GM13976 (cell line): ENCODE measurements around the gene BRSK2.
"Not testable (repeated sequence)": the region's sequence is repeated elsewhere in the genome, so short reads cannot be mapped to it uniquely, and the experiment has no call there.

Experiments
- DNase-seq: peaks from one replicate; pipeline ENCODE4 v3.0.0; 2012; ENCODE audit warnings: low spot score
- in situ Hi-C: fragments of 300-500 bp; cut with MboI; formaldehyde crosslinking; loops from one replicate; pipeline ENCODE4 v1.12.0; 2022; ENCODE audit warnings: low sequenced_read_pairs, mixed read lengths, inconsistent platforms; ENCODE audit not compliant: unreplicated experiment
- TF ChIP-seq, protein P1 (sequence below): IDR thresholded peaks from 2 replicates; pipeline ENCODE4 v1.5.1; 2012; ENCODE audit warnings: borderline replicate concordance, mild to moderate bottlenecking; ENCODE audit not compliant: insufficient read depth; ENCODE audit errors: extremely low read depth, missing control alignments, control extremely low read depth

Gene BRSK2

DNA sequence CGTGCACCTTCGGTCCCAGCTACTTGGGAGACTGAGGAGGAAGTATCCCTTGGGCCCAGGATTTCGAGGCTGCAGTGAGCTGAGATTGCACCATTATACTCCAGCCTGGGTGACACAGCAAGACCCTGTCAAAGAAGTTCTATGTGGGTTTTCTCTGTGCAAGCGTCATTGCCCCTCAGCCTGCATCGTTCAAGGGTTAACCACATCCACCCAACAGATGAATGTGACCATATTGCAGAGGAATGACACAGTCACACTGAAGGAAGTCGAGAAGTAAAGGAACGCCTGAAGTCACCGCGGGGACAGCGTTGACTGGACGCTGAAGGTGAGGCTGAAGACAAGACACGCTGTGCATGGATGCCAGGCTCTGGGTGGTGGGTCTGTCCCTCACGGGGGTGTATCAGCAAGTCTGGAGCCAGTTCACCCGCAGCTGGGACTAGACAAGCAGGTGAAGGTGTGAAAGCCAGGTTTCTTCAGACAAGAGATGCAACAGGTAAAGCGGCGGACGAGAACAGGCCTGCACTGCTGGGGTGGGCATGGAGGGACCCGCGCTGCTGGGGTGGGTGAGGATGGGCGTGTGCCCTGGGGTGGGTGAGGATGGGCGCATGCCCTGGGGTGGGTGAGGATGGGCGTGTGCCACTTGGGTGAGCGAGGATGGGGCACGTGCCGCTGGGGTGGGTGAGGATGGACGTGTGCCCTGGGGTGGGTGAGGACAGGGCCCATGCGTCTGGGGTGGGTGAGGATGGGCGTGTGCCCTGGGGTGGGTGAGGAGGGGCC is 43.8 kb upstream of the BRSK2 start:
- TF ChIP-seq, protein P1, sequence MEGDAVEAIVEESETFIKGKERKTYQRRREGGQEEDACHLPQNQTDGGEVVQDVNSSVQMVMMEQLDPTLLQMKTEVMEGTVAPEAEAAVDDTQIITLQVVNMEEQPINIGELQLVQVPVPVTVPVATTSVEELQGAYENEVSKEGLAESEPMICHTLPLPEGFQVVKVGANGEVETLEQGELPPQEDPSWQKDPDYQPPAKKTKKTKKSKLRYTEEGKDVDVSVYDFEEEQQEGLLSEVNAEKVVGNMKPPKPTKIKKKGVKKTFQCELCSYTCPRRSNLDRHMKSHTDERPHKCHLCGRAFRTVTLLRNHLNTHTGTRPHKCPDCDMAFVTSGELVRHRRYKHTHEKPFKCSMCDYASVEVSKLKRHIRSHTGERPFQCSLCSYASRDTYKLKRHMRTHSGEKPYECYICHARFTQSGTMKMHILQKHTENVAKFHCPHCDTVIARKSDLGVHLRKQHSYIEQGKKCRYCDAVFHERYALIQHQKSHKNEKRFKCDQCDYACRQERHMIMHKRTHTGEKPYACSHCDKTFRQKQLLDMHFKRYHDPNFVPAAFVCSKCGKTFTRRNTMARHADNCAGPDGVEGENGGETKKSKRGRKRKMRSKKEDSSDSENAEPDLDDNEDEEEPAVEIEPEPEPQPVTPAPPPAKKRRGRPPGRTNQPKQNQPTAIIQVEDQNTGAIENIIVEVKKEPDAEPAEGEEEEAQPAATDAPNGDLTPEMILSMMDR = no peak
- DNase-seq = no peak
- in situ Hi-C loops = no loop called here

- no peak for DNase-seq
- TF ChIP-seq, protein P1 = no peak
Observed at GRCh38 chr11:1346669-1347390, 42.9 kb upstream of the BRSK2 start.

GRCh38 chr11:1347411-1347999 is 42.2 kb upstream of the BRSK2 start:
- in situ Hi-C loops, DNase-seq: not testable (repeated sequence)

More at GRCh38 chr11:1346669-1347390, 42.9 kb upstream of the BRSK2 start:
- in situ Hi-C loops = no loop called here

DNA sequence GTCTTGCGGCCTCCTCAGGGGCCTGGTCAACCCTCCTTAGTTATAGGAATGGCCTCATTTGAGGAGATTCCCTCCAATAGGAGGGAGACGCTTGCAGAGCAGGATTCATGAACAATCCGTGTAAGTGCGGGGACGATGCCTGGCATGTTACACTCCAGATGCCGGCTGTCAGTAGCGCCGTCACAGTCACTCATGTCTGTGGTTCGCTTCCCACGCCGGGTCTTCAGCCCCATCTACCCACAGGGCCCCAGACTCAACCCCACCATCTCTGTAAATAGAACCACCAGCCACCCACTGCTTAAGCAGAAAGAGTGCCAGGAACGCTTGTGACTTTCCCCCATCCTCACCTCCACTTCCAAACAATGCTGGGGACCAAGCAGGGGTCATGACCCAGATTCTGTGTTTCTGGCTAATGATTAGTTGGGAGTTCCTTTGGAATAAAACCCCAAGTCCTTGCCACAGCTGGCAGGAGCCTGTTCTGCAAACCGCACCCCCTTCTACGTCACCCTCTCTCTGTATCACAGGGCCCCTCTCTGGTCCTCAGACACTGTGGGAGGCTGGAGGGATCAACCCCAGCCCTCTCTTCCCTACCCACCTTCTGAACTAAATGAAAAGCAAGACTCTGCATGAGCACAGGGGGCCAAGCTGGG is 41.5 kb upstream of the BRSK2 start:
- in situ Hi-C loops = no loop called here
- DNase-seq = no peak
- TF ChIP-seq, protein P1 = no peak

- in situ Hi-C loops = no loop called here
- no peak for DNase-seq
- TF ChIP-seq, protein P1 = no peak
Observed at GRCh38 chr11:1348796-1349326, 40.9 kb upstream of the BRSK2 start.

GRCh38 chr11:1349327-1350041 is 40.2 kb upstream of the BRSK2 start:
- TF ChIP-seq, protein P1 = no peak
- DNase-seq = no peak
- in situ Hi-C loops = no loop called here
